H9 (cell line): ENCODE data around the gene KLHDC7B. TPM values are rescaled to one million over a fixed set of nuclear protein-coding genes. Genes with fewer than 3 reads are reported as not detected.

ENCODE experiments used
- DNase-seq: peaks from one replicate; pipeline ENCODE4 v3.0.0-alpha.2; 2017
- H2AFZ ChIP-seq: one replicate; pipeline ENCODE4 v1.6.1; 2013; ENCODE audit warnings: mild to moderate bottlenecking, low read length, control low read depth, moderate library complexity
- H2AK5ac ChIP-seq: 2 replicates; pipeline ENCODE4 v1.6.1; 2013; ENCODE audit warnings: low read length, control low read depth, mixed read lengths; ENCODE audit not compliant: insufficient read length
- H2BK120ac ChIP-seq: one replicate; pipeline ENCODE4 v1.6.1; 2013; ENCODE audit warnings: low read depth, mild to moderate bottlenecking, low read length, control low read depth, inconsistent platforms; ENCODE audit not compliant: poor library complexity, severe bottlenecking
- H2BK12ac ChIP-seq: 2 replicates; pipeline ENCODE4 v1.6.1; 2013; ENCODE audit warnings: low read length, control low read depth, mixed read lengths, low read depth; ENCODE audit not compliant: insufficient read length
- H2BK15ac ChIP-seq: 2 replicates; pipeline ENCODE4 v1.6.1; 2013; ENCODE audit warnings: low read depth, low read length, control low read depth
- H2BK20ac ChIP-seq: one replicate; pipeline ENCODE4 v1.6.1; 2013; ENCODE audit warnings: low read depth, mild to moderate bottlenecking, low read length, control low read depth, inconsistent platforms; ENCODE audit not compliant: poor library complexity, severe bottlenecking
- H2BK5ac ChIP-seq: 2 replicates; pipeline ENCODE4 v1.6.1; 2013; ENCODE audit warnings: low read length, control low read depth, mixed read lengths; ENCODE audit not compliant: insufficient read length
- H3K14ac ChIP-seq: 2 replicates; pipeline ENCODE4 v1.6.1; 2013; ENCODE audit warnings: low read length, control low read depth; ENCODE audit not compliant: insufficient read depth
- H3K18ac ChIP-seq: 2 replicates; pipeline ENCODE4 v1.6.1; 2013; ENCODE audit warnings: low read depth, mild to moderate bottlenecking, mixed read lengths, low read length, control low read depth; ENCODE audit not compliant: insufficient read length
- H3K23ac ChIP-seq: 2 replicates; pipeline ENCODE4 v1.6.1; 2013; ENCODE audit warnings: low read length, control low read depth, mixed read lengths, low read depth; ENCODE audit not compliant: insufficient read length
- H3K23me2 ChIP-seq: 2 replicates; pipeline ENCODE4 v1.6.1; 2013; ENCODE audit warnings: low read depth, mild to moderate bottlenecking, mixed read lengths, low read length, control low read depth; ENCODE audit not compliant: insufficient read length, poor library complexity, severe bottlenecking
- H3K27ac ChIP-seq: 2 replicates; pipeline ENCODE4 v1.5.1; 2013; ENCODE audit warnings: low read length, control low read depth, mixed read lengths, low read depth; ENCODE audit not compliant: insufficient read length
- H3K27me3 ChIP-seq: 2 replicates; pipeline ENCODE4 v1.6.1; 2013; ENCODE audit warnings: low read length, control low read depth, inconsistent platforms; ENCODE audit not compliant: insufficient read depth
- H3K4ac ChIP-seq: 2 replicates; pipeline ENCODE4 v1.6.1; 2013; ENCODE audit warnings: low read depth, mild to moderate bottlenecking, control low read depth, inconsistent platforms, low read length, moderate library complexity
- H3K4me1 ChIP-seq: 2 replicates; pipeline ENCODE4 v1.6.1; 2013; ENCODE audit warnings: low read length, control low read depth, inconsistent platforms; ENCODE audit not compliant: insufficient read depth
- H3K4me2 ChIP-seq: 2 replicates; pipeline ENCODE4 v1.6.1; 2013; ENCODE audit warnings: low read length, control low read depth, mixed read lengths; ENCODE audit not compliant: insufficient read length, insufficient read depth
- H3K56ac ChIP-seq: 2 replicates; pipeline ENCODE4 v1.6.1; 2013; ENCODE audit warnings: low read depth, mild to moderate bottlenecking, mixed read lengths, low read length, control low read depth; ENCODE audit not compliant: insufficient read length
- H3K79me1 ChIP-seq: 2 replicates; pipeline ENCODE4 v1.6.1; 2013; ENCODE audit warnings: low read depth, mild to moderate bottlenecking, moderate library complexity, low read length, control low read depth, inconsistent platforms; ENCODE audit not compliant: insufficient read depth, poor library complexity, severe bottlenecking
- H3K79me2 ChIP-seq: 2 replicates; pipeline ENCODE4 v1.6.1; 2013; ENCODE audit warnings: low read length, control low read depth, inconsistent platforms; ENCODE audit not compliant: insufficient read depth
- H3K9ac ChIP-seq: 2 replicates; pipeline ENCODE4 v1.6.1; 2013; ENCODE audit warnings: low read length, control low read depth, mixed read lengths; ENCODE audit not compliant: insufficient read length; ENCODE audit errors: extremely low read depth
- H3K9me3 ChIP-seq: one replicate; pipeline ENCODE4 v1.6.1; 2013; ENCODE audit warnings: low read depth, low read length, inconsistent platforms; ENCODE audit not compliant: control insufficient read depth
- H3T11ph ChIP-seq: one replicate; pipeline ENCODE4 v1.6.1; 2013; ENCODE audit warnings: mild to moderate bottlenecking, low read length, control low read depth, inconsistent platforms
- H4K20me1 ChIP-seq: one replicate; pipeline ENCODE4 v1.6.1; 2013; ENCODE audit not compliant: control insufficient read depth, insufficient read length, insufficient read depth
- H4K5ac ChIP-seq: 2 replicates; pipeline ENCODE4 v1.6.1; 2013; ENCODE audit warnings: low read depth, mild to moderate bottlenecking, mixed read lengths, low read length, control low read depth; ENCODE audit not compliant: insufficient read length
- H4K8ac ChIP-seq: replicated peaks from 2 replicates; pipeline ENCODE4 v1.6.1; 2013; ENCODE audit warnings: low read length, control low read depth, mixed read lengths, low read depth; ENCODE audit not compliant: insufficient read length
- H4K91ac ChIP-seq: 2 replicates; pipeline ENCODE4 v1.6.1; 2013; ENCODE audit warnings: low read depth, mild to moderate bottlenecking, moderate library complexity, mixed read lengths, low read length, control low read depth; ENCODE audit not compliant: insufficient read length
- H3K27ac Mint-ChIP-seq, 3 experiments: 2 replicates in 2 of 3; 3 replicates in 1 of 3; pipeline ENCODE4 v1.8.0; 2020 to 2021; ENCODE audit warnings: mixed read lengths in 3 of 3, mild to moderate bottlenecking in 1 of 3, moderate library complexity in 1 of 3
- H3K27me3 Mint-ChIP-seq: 2 replicates; pipeline ENCODE4 v1.8.0; 2021; ENCODE audit warnings: low read depth, mild to moderate bottlenecking, moderate library complexity, mixed read lengths
- H3K36me3 Mint-ChIP-seq, 3 experiments: 2 replicates in 2 of 3; 3 replicates in 1 of 3; pipeline ENCODE4 v1.8.0; 2020 to 2021; ENCODE audit warnings: low read depth in 3 of 3, mixed read lengths in 3 of 3; ENCODE audit not compliant: insufficient read depth in 1 of 3
- H3K4me1 Mint-ChIP-seq, 2 experiments: 2 replicates each; pipeline ENCODE4 v1.8.0; 2020; ENCODE audit warnings: mixed read lengths in 2 of 2
- H3K4me3 Mint-ChIP-seq, 2 experiments: 2 replicates in 1 of 2; 3 replicates in 1 of 2; pipeline ENCODE4 v1.8.0; 2020 to 2021; ENCODE audit warnings: mild to moderate bottlenecking in 2 of 2, mixed read lengths in 2 of 2, moderate library complexity in 1 of 2
- H3K9me3 Mint-ChIP-seq, 2 experiments: 2 replicates in 1 of 2; 3 replicates in 1 of 2; pipeline ENCODE4 v1.8.0; 2020; ENCODE audit warnings: mild to moderate bottlenecking in 2 of 2, mixed read lengths in 2 of 2, moderate library complexity in 1 of 2
- CTCF ChIP-seq: fragments of 200-600 bp; sonication (generic); conservative IDR thresholded peaks from 3 replicates; pipeline ENCODE4 v1.8.0; 2021; ENCODE audit warnings: antibody characterized with exemption, mild to moderate bottlenecking
- WGBS: extraction: QIAGEN DNeasy Blood & Tissue Kit; methylation state at CpG from one replicate; pipeline ENCODE4 v1.1.7; 2013; ENCODE audit warnings: missing lambda C conversion rate, low lambda C conversion rate, mixed read lengths; ENCODE audit not compliant: insufficient read length; ENCODE audit errors: extremely low coverage; 5-methylcytosine and 5-hydroxymethylcytosine counted together
- total RNA-seq: library from RNA; stranded (reverse); gene quantifications from 2 replicates; pipeline ENCODE4 v1.2.1, GENCODE V29; 2021

The KLHDC7B gene
- total RNA-seq, 1 experiment from 2014 or later: not detected

GRCh38 chr22:50522806-50523438, 22.8 kb upstream of the KLHDC7B start:
- Histone ChIP-seq H4K20me1 (no peaks in the 10 kb centered on the region), H3K4ac (no peak overlapping the region), H2BK120ac (no peak overlapping the region), H4K8ac (no peak overlapping the region), H3K79me1 (no peaks in the 10 kb centered on the region), H2AFZ (no peak overlapping the region), H2AK5ac (no peak overlapping the region), H3K56ac (no peak overlapping the region), H4K5ac (no peak overlapping the region), H3K4me2 (no peak overlapping the region), H3K4me1 (peaks cover 3% of the 10 kb centered on the region; the same call in 1 of the 2 replicates), H3K27ac (no peak overlapping the region), H3K18ac (no peak overlapping the region), H3K9ac (no peak overlapping the region), H3T11ph (no peak overlapping the region), H2BK5ac (no peak overlapping the region), H3K79me2 (no peaks in the 10 kb centered on the region), H3K14ac (no peak overlapping the region), H2BK12ac (no peak overlapping the region), H4K91ac (no peak overlapping the region), H3K9me3 (no peaks in the 10 kb centered on the region), H2BK20ac (no peak overlapping the region), H2BK15ac (no peak overlapping the region), H3K27me3 (peaks cover under 1% of the 10 kb centered on the region; the same call in 1 of the 2 replicates), H3K23ac (no peak overlapping the region), H3K23me2 (peaks cover 3% of the 10 kb centered on the region)
- no peak for TF ChIP-seq CTCF
- no CpG with 5 or more reads among the region's 22 CpGs for WGBS
- Mint-ChIP-seq H3K9me3 (no peaks in the 10 kb centered on the region), H3K27me3 (peaks cover 14% of the 10 kb centered on the region), H3K27ac (no peak overlapping the region), H3K4me1 (peaks cover 11 to 15% of the 10 kb centered on the region in 2 experiments), H3K4me3 (peak overlapping the region in 1 of 2 experiments; percentile 38; a peak in 1 of 5 replicates), H3K36me3 (peaks cover 7 to 44% (median 33%) of the 10 kb centered on the region in 3 experiments; a peak in 6 of 7 replicates)
- DNase-seq: no peak
